A673 (cell line): ENCODE data around the gene AMOTL1. TPM values are rescaled to one million over a fixed set of nuclear protein-coding genes. Genes with fewer than 3 reads are reported as not detected.

Source experiments
- BruUV-seq: library from RNA; stranded (reverse); fragments of 400-500 nt; replicated peaks from 2 replicates; lab custom pipeline; 2021; lab: Mats Ljungman, UMichigan
- CTCF ChIA-PET: fragments of 300-600 bp; sonication (Branson Sonifier 250); formaldehyde crosslinking; loops from one replicate; lab custom pipeline; 2022; ENCODE audit warnings: antibody characterized with exemption; lab: Charles Lee
- POLR2A ChIA-PET: fragments of 300-600 bp; sonication (Branson Sonifier 250); formaldehyde crosslinking; loops from one replicate; lab custom pipeline; 2022; ENCODE audit warnings: antibody characterized with exemption; ENCODE audit not compliant: low non-redundant PET; lab: Charles Lee
- DNase-seq: peaks from one replicate; pipeline ENCODE4 v3.0.0-alpha.2; 2015; ENCODE audit warnings: low spot score
- H3K27ac ChIP-seq: fragments of 200-600 bp; sonication (generic); 2 replicates; pipeline ENCODE4 v1.5.1; 2016; ENCODE audit warnings: mixed run types, low read depth, mild to moderate bottlenecking, mixed read lengths, antibody characterized with exemption, low read length; ENCODE audit not compliant: poor library complexity, severe bottlenecking
- H3K27me3 ChIP-seq: fragments of 200-600 bp; sonication (generic); replicated peaks from 2 replicates; pipeline ENCODE4 v1.6.1; 2017; ENCODE audit warnings: mixed run types, low read depth, mild to moderate bottlenecking, mixed read lengths, antibody characterized with exemption, low read length; ENCODE audit not compliant: insufficient read depth, poor library complexity
- H3K36me3 ChIP-seq: fragments of 200-600 bp; sonication (generic); 2 replicates; pipeline ENCODE4 v1.6.1; 2016; ENCODE audit warnings: mixed run types, mild to moderate bottlenecking, mixed read lengths, antibody characterized with exemption, low read length; ENCODE audit not compliant: insufficient read depth, poor library complexity, severe bottlenecking
- H3K4me1 ChIP-seq: fragments of 200-600 bp; sonication (generic); 2 replicates; pipeline ENCODE4 v1.6.1; 2017; ENCODE audit warnings: mixed run types, mild to moderate bottlenecking, mixed read lengths, antibody characterized with exemption, low read length; ENCODE audit not compliant: insufficient read depth, poor library complexity, severe bottlenecking
- H3K4me3 ChIP-seq: fragments of 200-600 bp; sonication (generic); 2 replicates; pipeline ENCODE4 v1.5.1; 2016; ENCODE audit warnings: low read depth, mixed run types, mild to moderate bottlenecking, mixed read lengths, low read length; ENCODE audit not compliant: poor library complexity, severe bottlenecking
- H3K9me3 ChIP-seq: fragments of 200-600 bp; sonication (generic); 2 replicates; pipeline ENCODE4 v1.6.1; 2016; ENCODE audit warnings: mixed run types, low read depth, mild to moderate bottlenecking, mixed read lengths, antibody characterized with exemption, low read length; ENCODE audit not compliant: poor library complexity, severe bottlenecking
- EZH2 ChIP-seq: fragments of 200-600 bp; sonication (generic); IDR thresholded peaks from 2 replicates; pipeline ENCODE4 v1.6.1; 2017; ENCODE audit warnings: borderline replicate concordance, low read depth, mild to moderate bottlenecking, mixed read lengths, antibody characterized with exemption, low read length; ENCODE audit not compliant: poor library complexity, severe bottlenecking
- intact Hi-C: fragments of 100-400 bp; cut with micrococcal nuclease; formaldehyde crosslinking; loops from one replicate; pipeline ENCODE4 v1.10.0; 2022; ENCODE audit not compliant: unreplicated experiment
- total RNA-seq: library from RNA; stranded (reverse); gene quantifications from 2 replicates; pipeline ENCODE4 v1.2.3, GENCODE V29; 2021
- TF ChIP-seq, protein P1 (sequence below): fragments of 300-800, 200-600 bp; sonication (generic); conservative IDR thresholded peaks from 2 replicates; pipeline ENCODE4 v1.5.1; 2017; ENCODE audit warnings: low read depth, mild to moderate bottlenecking, antibody characterized with exemption, low read length, moderate library complexity, mixed read lengths

The AMOTL1 gene
- total RNA-seq, 1 experiment from 2014 or later = 68.5 TPM

DNA sequence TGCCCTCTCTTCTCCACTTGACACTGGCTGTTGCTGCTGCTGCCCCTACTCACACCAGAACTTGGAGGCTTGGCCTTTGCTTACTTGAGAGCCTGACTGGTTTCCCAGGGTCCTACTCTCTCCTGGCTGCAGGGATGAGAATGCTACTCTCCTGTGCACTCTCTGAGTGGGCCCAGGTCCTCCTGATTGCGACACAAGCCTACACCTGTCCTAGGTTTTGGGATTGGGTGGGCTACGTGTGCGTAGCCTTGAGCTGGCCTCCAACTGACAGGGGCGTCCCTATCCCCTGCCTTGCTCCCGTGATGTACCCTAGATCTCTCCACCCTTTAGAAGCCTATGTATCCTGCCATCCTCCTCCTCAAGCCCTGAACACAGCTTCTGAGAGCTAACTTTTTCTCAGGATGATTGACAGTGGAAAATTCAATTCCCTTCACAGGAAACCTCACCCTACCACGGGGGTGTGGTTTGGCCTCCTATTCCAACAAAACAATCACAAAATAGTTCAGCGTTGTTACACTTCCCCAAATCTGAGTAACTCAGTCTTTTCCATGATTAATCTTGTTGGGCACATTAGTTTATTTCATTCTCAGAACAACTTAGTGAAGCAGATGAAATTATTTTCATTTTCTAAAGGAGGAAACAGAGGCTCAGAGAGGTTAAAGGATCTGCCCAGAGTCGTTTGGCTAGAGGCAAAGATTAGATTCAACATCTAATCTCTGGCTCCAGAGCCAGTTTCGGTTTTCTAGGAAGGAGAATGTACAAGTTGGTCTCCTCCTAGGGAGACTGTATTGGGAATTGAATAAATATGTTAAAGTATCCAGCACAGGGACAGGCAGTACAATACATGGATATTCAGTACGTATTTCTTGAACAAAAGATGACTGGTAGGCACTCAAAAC, 17.6 kb upstream of the AMOTL1 start:
- H3K4me3 ChIP-seq = no peak overlapping the region
- H3K36me3 ChIP-seq = no peaks in the 10 kb centered on the region
- no peak for TF ChIP-seq EZH2
- TF ChIP-seq, protein P1, sequence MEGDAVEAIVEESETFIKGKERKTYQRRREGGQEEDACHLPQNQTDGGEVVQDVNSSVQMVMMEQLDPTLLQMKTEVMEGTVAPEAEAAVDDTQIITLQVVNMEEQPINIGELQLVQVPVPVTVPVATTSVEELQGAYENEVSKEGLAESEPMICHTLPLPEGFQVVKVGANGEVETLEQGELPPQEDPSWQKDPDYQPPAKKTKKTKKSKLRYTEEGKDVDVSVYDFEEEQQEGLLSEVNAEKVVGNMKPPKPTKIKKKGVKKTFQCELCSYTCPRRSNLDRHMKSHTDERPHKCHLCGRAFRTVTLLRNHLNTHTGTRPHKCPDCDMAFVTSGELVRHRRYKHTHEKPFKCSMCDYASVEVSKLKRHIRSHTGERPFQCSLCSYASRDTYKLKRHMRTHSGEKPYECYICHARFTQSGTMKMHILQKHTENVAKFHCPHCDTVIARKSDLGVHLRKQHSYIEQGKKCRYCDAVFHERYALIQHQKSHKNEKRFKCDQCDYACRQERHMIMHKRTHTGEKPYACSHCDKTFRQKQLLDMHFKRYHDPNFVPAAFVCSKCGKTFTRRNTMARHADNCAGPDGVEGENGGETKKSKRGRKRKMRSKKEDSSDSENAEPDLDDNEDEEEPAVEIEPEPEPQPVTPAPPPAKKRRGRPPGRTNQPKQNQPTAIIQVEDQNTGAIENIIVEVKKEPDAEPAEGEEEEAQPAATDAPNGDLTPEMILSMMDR = no peak
- H3K4me1 ChIP-seq = peaks cover 8% of the 10 kb centered on the region
- no peaks in the 10 kb centered on the region for H3K9me3 ChIP-seq
- CTCF ChIA-PET = no interaction called here
- no peak overlapping the region for H3K27ac ChIP-seq
- intact Hi-C loops = no loop called here
- DNase-seq = no peak
- no peaks in the 10 kb centered on the region for H3K27me3 ChIP-seq
- no TSS peak for BruUV-seq
- POLR2A ChIA-PET = no interaction called here

DNA sequence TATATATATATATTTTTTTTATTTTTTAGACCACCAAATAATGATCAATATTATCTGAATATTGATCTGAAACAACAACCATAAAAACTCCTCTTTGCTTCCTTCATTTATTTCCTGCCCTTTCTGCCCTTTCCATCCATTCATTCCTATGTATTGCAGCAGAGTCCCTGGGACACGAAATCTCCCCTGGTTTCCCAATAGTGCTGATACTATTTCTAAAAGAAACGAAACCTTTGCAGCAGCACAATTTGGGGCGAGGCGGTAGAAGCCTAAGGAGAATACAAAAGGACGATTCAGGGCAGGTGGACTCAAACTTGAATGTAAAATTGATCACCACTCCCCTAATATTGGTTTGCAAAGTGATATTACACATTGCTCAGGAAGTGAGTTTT, 16.9 kb upstream of the AMOTL1 start:
- H3K36me3 ChIP-seq = no peaks in the 10 kb centered on the region
- no peaks in the 10 kb centered on the region for H3K9me3 ChIP-seq
- H3K27me3 ChIP-seq = no peaks in the 10 kb centered on the region
- intact Hi-C loops = no loop called here
- BruUV-seq = no TSS peak
- peaks cover 8% of the 10 kb centered on the region for H3K4me1 ChIP-seq
- H3K27ac ChIP-seq = no peak overlapping the region
- DNase-seq = no peak
- POLR2A ChIA-PET = no interaction called here
- H3K4me3 ChIP-seq = no peak overlapping the region
- CTCF ChIA-PET = no interaction called here
- TF ChIP-seq, protein P1 = no peak
- TF ChIP-seq EZH2 = no peak

- Histone ChIP-seq H3K36me3 (no peaks in the 10 kb centered on the region), H3K9me3 (no peaks in the 10 kb centered on the region), H3K4me1 (peaks cover 11% of the 10 kb centered on the region), H3K4me3 (no peak overlapping the region), H3K27ac (no peak overlapping the region), H3K27me3 (no peaks in the 10 kb centered on the region)
- DNase-seq = no peak
- TF ChIP-seq, protein P1 = no peak
- no peak for TF ChIP-seq EZH2
- intact Hi-C loops = no loop called here
- no TSS peak for BruUV-seq
- ChIA-PET CTCF (no interaction called here), POLR2A (no interaction called here)
These were observed 16.4 kb upstream of the AMOTL1 start for GRCh38 chr11:94751786-94752185.
